GM10248 (cell line): Measurements from ENCODE around the gene ZMYND12.

Experiments used
- CTCF ChIA-PET: fragments of 300-600 bp; sonication (Branson Sonifier 250); formaldehyde crosslinking; extraction: SDS; loops from one replicate; lab custom pipeline; 2021; ENCODE audit warnings: antibody characterized with exemption; lab: Yijun Ruan, JAX
- POLR2A ChIA-PET: fragments of 350-650 bp; sonication (Branson Sonifier 250); formaldehyde crosslinking; extraction: SDS; loops from one replicate; lab custom pipeline; 2020; ENCODE audit warnings: antibody characterized with exemption; lab: Yijun Ruan, JAX
- DNase-seq: peaks from one replicate; pipeline ENCODE4 v3.0.0; 2012; ENCODE audit errors: extremely low spot score
- TF ChIP-seq, protein P1 (sequence below): IDR thresholded peaks from 2 replicates; pipeline ENCODE4 v1.5.1; 2012; ENCODE audit warnings: mild to moderate bottlenecking, low read depth; ENCODE audit errors: extremely low read depth, missing control alignments, control extremely low read depth

The ZMYND12 gene

DNA sequence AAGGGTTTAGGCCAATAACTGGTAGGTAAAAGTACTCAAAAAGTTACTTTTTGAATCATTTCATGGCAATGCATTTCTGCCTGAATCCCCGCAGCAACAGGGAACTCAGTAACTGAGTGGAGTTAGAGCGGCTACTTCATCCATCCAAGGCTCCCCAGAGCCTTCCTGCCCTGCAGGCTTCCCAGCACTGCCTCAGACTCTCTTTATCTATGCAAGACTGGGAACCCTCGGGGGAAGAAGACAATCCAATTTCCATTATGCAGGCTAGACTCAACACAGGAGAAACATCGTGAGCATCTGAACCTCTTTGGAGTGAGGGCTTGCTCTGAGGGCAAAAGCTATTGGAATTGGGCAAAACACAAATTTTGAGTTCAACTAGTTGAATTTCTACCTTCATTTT, 23.1 kb downstream of the ZMYND12 start:
- TF ChIP-seq, protein P1, sequence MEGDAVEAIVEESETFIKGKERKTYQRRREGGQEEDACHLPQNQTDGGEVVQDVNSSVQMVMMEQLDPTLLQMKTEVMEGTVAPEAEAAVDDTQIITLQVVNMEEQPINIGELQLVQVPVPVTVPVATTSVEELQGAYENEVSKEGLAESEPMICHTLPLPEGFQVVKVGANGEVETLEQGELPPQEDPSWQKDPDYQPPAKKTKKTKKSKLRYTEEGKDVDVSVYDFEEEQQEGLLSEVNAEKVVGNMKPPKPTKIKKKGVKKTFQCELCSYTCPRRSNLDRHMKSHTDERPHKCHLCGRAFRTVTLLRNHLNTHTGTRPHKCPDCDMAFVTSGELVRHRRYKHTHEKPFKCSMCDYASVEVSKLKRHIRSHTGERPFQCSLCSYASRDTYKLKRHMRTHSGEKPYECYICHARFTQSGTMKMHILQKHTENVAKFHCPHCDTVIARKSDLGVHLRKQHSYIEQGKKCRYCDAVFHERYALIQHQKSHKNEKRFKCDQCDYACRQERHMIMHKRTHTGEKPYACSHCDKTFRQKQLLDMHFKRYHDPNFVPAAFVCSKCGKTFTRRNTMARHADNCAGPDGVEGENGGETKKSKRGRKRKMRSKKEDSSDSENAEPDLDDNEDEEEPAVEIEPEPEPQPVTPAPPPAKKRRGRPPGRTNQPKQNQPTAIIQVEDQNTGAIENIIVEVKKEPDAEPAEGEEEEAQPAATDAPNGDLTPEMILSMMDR: no peak
- POLR2A ChIA-PET: no interaction called here
- CTCF ChIA-PET: interaction anchor here (1.5 kb wide), 1 partner anchor 19 kb away, joined by 5 read pairs; no protein-coding TSS in a partner anchor
- no peak for DNase-seq

DNA sequence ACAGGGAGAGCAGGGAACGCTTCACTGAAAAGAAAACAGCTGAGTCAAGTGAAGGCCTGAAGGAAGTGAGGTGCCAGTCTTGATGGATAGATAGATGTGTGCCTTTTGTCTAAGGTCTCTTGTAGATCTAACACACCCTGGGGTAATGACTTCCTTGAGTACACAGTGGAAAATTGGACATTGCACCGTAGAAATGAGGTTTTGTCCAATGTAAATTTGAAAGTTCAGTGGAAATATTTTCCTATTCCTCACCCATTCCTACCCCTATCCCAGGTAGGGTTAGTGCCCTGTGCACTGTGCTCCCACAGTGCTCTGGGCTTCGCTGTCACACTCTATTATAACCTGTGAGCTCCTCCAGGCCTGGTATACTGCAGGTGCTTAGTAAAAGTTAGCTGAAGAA, 24.3 kb downstream of the ZMYND12 start:
- no peak for DNase-seq
- TF ChIP-seq, protein P1: no peak
- ChIA-PET POLR2A (no interaction called here), CTCF (interaction anchor here (0.9 kb wide), 1 partner anchor 38 kb away, joined by 3 read pairs; no protein-coding TSS in a partner anchor)

DNA sequence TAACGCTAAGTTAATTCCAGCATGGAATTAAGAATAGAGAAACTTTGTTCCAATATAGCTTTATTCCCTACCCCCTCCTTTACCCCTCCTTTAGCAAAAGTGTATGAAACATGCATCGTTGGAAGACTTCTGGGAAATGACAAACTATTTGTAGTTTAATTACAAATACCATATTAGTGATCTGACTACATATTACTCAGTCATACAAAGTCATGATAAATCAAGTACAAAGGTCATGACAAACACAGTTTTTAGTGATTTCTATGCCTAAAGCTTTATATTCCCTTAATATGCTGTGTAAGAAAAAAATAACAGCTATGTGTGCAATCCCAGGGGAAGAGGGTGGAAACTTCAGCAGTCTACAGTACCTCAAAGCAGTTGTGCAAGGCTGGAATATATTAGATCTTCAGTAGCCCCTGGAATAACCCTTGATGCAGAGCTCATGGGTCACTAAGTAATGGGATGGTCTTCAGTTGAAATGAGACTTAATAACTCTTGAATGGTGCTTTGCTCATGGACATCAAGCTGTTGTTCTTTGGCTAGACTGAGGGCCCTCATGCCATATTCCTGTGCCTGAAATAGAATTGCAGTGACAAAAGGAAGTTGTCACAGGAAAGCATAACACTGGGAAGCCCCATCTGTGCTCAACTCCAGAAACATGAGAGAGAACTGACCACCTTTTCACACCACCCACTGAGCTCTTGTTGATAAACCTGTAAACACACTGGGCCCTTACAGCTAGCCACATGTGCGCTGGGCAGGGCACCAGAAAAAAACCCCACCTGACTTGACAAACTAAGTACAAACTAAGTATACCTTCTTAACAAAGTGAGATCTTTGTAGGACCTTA, 25.3 kb downstream of the ZMYND12 start:
- ChIA-PET POLR2A (no interaction called here), CTCF (interaction anchor here (0.9 to 2.2 kb wide), 2 partner anchors 9 to 37 kb away, joined by 3 to 5 read pairs; no protein-coding TSS in a partner anchor)
- TF ChIP-seq, protein P1: no peak
- DNase-seq: peak; percentile 28

DNA sequence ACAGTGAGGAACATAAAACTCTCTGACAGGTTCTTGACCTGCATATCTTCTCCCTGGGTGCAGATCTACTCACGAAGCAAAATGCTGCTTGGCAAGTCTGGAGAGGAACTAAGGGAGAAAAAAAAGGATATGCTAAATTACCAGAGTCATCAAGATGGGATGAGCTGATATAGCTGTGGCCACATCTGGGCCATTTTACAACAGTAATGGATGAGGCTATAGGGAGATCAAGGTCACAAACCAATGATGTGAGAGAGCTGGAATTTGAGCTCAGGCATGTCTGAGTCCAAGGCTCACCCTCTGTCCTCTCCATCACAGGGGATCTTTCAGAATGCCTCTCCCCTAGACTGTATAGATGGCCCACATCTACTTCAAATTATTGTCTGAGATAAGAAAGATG, 26.2 kb downstream of the ZMYND12 start:
- no peak for DNase-seq
- TF ChIP-seq, protein P1: no peak
- POLR2A ChIA-PET: no interaction called here
- CTCF ChIA-PET: interaction anchor here (1.1 to 2.2 kb wide), 2 partner anchors 10 to 44 kb away, joined by 3 to 5 read pairs; no protein-coding TSS in a partner anchor

DNA sequence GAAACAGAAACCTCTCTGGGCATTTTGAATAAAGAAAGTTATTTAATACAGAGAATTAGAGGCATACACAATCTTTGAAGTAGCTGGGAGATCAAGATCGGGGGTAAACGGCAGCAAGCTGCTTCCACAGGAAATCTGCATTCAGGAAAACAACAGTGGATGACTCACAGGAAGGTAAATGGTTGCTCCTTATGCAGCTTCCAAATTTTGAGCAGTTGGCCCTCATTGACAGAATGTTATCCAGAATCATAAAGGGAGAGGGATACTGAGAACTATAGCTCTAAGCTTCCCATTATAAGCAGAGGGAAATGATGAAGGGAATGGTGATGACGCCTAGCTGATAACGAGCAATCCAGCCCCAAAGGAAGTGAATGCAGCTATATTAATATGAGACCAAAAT, 28.6 kb downstream of the ZMYND12 start:
- DNase-seq: no peak
- TF ChIP-seq, protein P1: no peak
- POLR2A ChIA-PET: no interaction called here
- CTCF ChIA-PET: interaction anchor here (1.3 kb wide), 1 partner anchor 10 kb away, joined by 4 read pairs; no protein-coding TSS in a partner anchor

DNA sequence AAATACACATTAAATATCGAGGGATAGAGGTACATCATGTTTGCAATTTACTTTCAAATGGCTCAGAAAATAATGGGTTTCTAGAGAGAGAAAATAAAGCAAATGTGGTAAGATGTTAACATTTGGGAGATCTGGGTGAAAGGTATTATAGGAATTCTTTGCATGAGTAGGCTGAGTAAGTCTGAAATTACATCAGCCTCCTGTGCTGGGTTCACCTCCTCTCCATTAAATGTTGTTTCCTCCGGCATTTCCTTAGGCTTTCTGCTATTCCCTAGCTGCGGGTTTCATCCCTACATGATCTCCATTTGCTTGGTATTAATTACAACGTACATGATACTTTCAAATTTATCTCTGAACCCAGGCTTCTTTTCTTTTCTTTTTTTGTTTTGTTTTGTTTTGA, 31.6 kb downstream of the ZMYND12 start:
- DNase-seq: no peak
- ChIA-PET POLR2A (no interaction called here), CTCF (no interaction called here)
- TF ChIP-seq, protein P1: no peak
